ENCODE results near the gene PPME1. TPM values are rescaled to one million over a fixed set of nuclear protein-coding genes. Genes with fewer than 3 reads are reported as not detected.
A peak's percentile ranks its signal among the peaks of the same experiment; 100 is the strongest.
"Not testable (repeated sequence)": the region's sequence is repeated elsewhere in the genome, so short reads cannot be mapped to it uniquely, and the experiment has no call there.

The PPME1 gene
- total RNA-seq, 6 donors from 2014 or later = 13.9 to 36.9 (median 29.5) TPM

DNA sequence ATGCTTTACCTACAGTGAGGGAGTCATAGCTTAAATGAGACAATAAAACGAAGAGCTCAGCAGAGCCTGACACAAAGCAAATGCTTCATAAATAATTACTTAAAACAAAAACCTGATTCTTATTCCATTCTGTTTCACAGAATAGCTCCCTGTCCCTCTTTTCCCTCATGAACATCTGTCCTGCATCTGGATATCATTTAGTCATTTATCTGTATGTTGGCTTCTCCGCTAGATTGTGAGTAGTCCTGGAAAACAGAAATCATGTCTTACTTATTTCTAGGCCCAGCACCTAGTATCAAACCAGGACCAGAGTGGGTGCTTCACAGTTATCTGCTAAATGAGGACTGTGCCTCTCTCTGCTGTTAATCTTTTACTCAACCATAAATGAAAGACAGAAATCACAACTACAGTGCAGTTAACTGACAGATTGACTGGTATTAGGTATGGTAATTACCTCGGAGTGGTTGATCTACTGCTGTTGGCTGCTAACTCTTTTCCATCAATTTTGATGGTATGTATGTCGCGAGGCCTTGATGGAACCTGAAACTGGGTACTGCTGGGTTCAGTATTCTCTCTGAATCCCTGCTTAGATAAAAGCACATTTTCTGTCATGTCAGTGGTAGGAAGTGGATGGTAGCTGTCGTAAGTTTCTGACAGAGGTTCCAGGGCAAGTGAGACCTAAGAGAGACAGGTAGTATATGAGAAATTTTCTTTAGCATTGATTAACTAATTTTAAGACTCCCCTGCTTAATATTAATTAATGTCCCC is 31.8 kb upstream of the PPME1 start:
- Histone ChIP-seq H3K27ac (peak overlapping the region in 1 of 4 donors; percentile 17), H3K4me3 (no peak overlapping the region), H3K36me3 (peaks cover 0 to 33% (median 2%) of the 10 kb centered on the region in 4 donors), H3K4me1 (peaks cover 0 to 5% (median 2%) of the 10 kb centered on the region in 4 donors), H3K27me3 (no peaks in the 10 kb centered on the region), H3K9me3 (no peaks in the 10 kb centered on the region)
- ATAC-seq (ENCODE audit: low FRiP score in 2 of 2) (no peak), DNase-seq (no peak)
- no peak for TF ChIP-seq EP300 (IDR thresholded peaks at IDR 0.05)
- TF ChIP-seq POLR2AphosphoS5 (IDR thresholded peaks at IDR 0.05) = no peak
- TF ChIP-seq CTCF (IDR thresholded peaks at IDR 0.05) = no peak
- no peak for TF ChIP-seq POLR2A (IDR thresholded peaks at IDR 0.05)
- WGBS, 2 donors = 94 to 97% methylated on average over 6 of the region's 6 CpGs

GRCh38 chr11:74139919-74140431 is 31.1 kb upstream of the PPME1 start:
- WGBS, 2 donors = 94 to 96% methylated on average over 1 of the region's 1 CpG
- H3K4me3 ChIP-seq; H3K27ac ChIP-seq; DNase-seq; H3K4me1 ChIP-seq; H3K27me3 ChIP-seq; H3K9me3 ChIP-seq; ATAC-seq (ENCODE audit: low FRiP score in 2 of 2): not testable (repeated sequence)
- peaks cover 0 to 33% (median 2%) of the 10 kb centered on the region in 4 donors for H3K36me3 ChIP-seq

GRCh38 chr11:74141241-74141695 is 29.8 kb upstream of the PPME1 start:
- ATAC-seq (ENCODE audit: low FRiP score in 2 of 2) (no peak), DNase-seq (no peak)
- Histone ChIP-seq H3K27ac (no peak overlapping the region), H3K4me1 (peaks cover 0 to 5% (median 2%) of the 10 kb centered on the region in 4 donors), H3K36me3 (peaks cover 0 to 22% (median 2%) of the 10 kb centered on the region in 4 donors), H3K9me3 (no peaks in the 10 kb centered on the region), H3K27me3 (no peaks in the 10 kb centered on the region), H3K4me3 (no peak overlapping the region)
- TF ChIP-seq CTCF (IDR thresholded peaks at IDR 0.05) (no peak), EP300 (IDR thresholded peaks at IDR 0.05) (no peak), POLR2A (IDR thresholded peaks at IDR 0.05) (no peak), POLR2AphosphoS5 (IDR thresholded peaks at IDR 0.05) (no peak)
- WGBS, 2 donors = 65 to 76% methylated on average over 2 of the region's 2 CpGs

GRCh38 chr11:74141908-74142307 is 29.2 kb upstream of the PPME1 start:
- ATAC-seq (ENCODE audit: low FRiP score in 2 of 2) (no peak), DNase-seq (no peak)
- 67 to 78% methylated on average over 3 of the region's 3 CpGs for WGBS, 2 donors
- TF ChIP-seq EP300 (IDR thresholded peaks at IDR 0.05) (no peak), POLR2A (IDR thresholded peaks at IDR 0.05) (no peak), POLR2AphosphoS5 (IDR thresholded peaks at IDR 0.05) (no peak), CTCF (IDR thresholded peaks at IDR 0.05) (no peak)
- Histone ChIP-seq H3K36me3 (peaks cover 0 to 20% (median 2%) of the 10 kb centered on the region in 4 donors), H3K4me1 (peaks cover 0 to 5% (median 2%) of the 10 kb centered on the region in 4 donors), H3K27me3 (no peaks in the 10 kb centered on the region), H3K9me3 (no peaks in the 10 kb centered on the region), H3K4me3 (no peak overlapping the region), H3K27ac (no peak overlapping the region)

DNA sequence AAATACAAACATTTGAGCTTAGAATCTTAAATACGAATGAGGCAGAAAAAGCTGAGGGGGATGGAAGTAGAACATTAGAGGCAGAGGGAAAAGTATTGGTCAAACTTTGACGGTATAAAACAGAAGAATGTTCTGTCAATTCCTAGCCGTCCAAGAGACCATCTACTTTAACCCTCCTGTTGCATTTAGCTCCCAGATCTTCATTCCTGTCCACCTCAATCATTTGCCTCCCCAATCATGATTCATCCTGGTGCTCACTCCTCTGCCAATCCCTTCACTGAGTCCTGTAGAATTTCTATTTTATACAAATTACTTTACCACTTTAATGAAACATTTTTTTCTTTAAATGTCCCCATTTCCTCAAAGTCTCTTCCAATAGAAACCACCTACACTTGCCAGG is 28.5 kb upstream of the PPME1 start:
- peaks cover 0 to 19% (median 2%) of the 10 kb centered on the region in 4 donors for H3K36me3 ChIP-seq
- peaks cover 0 to 5% (median 2%) of the 10 kb centered on the region in 4 donors for H3K4me1 ChIP-seq
- DNase-seq (no peak), ATAC-seq (ENCODE audit: low FRiP score in 2 of 2) (no peak)
- H3K27me3 ChIP-seq = no peaks in the 10 kb centered on the region
- H3K9me3 ChIP-seq = no peaks in the 10 kb centered on the region
- H3K27ac ChIP-seq = no peak overlapping the region
- no peak for TF ChIP-seq CTCF (IDR thresholded peaks at IDR 0.05)
- TF ChIP-seq POLR2A (IDR thresholded peaks at IDR 0.05) = no peak
- TF ChIP-seq POLR2AphosphoS5 (IDR thresholded peaks at IDR 0.05) = no peak
- no peak for TF ChIP-seq EP300 (IDR thresholded peaks at IDR 0.05)
- H3K4me3 ChIP-seq = no peak overlapping the region
- 93% methylated on average over 3 of the region's 3 CpGs for WGBS, 2 donors

All from upper lobe of left lung (tissue), 6 donors.